NT2/D1 (cell line): ENCODE measurements around the gene TTBK2.

ENCODE experiments used
- YY1 ChIP-seq: IDR thresholded peaks from 2 replicates; pipeline ENCODE4 v1.6.1; 2011; ENCODE audit not compliant: insufficient read length, insufficient read depth
- ZNF274 ChIP-seq: IDR thresholded peaks from 2 replicates; pipeline ENCODE4 v1.6.1; 2011; ENCODE audit warnings: mild to moderate bottlenecking, low read depth, low read length

- TF ChIP-seq YY1 = no peak
- TF ChIP-seq ZNF274 = no peak
Observed at GRCh38 chr15:42915654-42916315, 4.8 kb downstream of the TTBK2 start.
